HFFc6 (cell line): ENCODE data around the gene INTS6. TPM values are rescaled to one million over a fixed set of nuclear protein-coding genes. Genes with fewer than 3 reads are reported as not detected.

Source experiments
- DNase-seq: peaks from one replicate; pipeline ENCODE4 v3.0.0-alpha.2; 2018
- H3K27ac Mint-ChIP-seq: 2 replicates; pipeline ENCODE4 v1.8.0; 2020; ENCODE audit warnings: mild to moderate bottlenecking, mixed read lengths
- H3K27me3 Mint-ChIP-seq: 2 replicates; pipeline ENCODE4 v1.8.0; 2021; ENCODE audit warnings: mild to moderate bottlenecking, moderate library complexity, mixed read lengths; ENCODE audit not compliant: insufficient read depth
- H3K36me3 Mint-ChIP-seq: 2 replicates; pipeline ENCODE4 v1.8.0; 2021; ENCODE audit warnings: low read depth, mixed read lengths
- H3K4me1 Mint-ChIP-seq: 2 replicates; pipeline ENCODE4 v1.8.0; 2020; ENCODE audit warnings: low read depth, mixed read lengths
- H3K4me3 Mint-ChIP-seq: 2 replicates; pipeline ENCODE4 v1.8.0; 2020; ENCODE audit warnings: mild to moderate bottlenecking, moderate library complexity, mixed read lengths
- H3K9me3 Mint-ChIP-seq: 2 replicates; pipeline ENCODE4 v1.8.0; 2020; ENCODE audit warnings: mild to moderate bottlenecking, mixed read lengths
- CTCF ChIP-seq: fragments of 200-600 bp; sonication (generic); IDR thresholded peaks from 2 replicates; pipeline ENCODE4 v1.5.0; 2021; ENCODE audit warnings: antibody characterized with exemption, mild to moderate bottlenecking
- total RNA-seq, 6 experiments: library from RNA; stranded (reverse); fragmentation: NEBNext Ultra II Directional; extraction: Animal tissue kit (Norgen Biotek cat#: 25700); gene quantifications; 2 replicates in 1 of 6; 3 replicates in 5 of 6; pipeline ENCODE4 v1.2.3, GENCODE V29; 2021

The INTS6 gene
- total RNA-seq, 6 experiments from 2014 or later: 32.4 to 38.6 (median 33.5) TPM

DNA sequence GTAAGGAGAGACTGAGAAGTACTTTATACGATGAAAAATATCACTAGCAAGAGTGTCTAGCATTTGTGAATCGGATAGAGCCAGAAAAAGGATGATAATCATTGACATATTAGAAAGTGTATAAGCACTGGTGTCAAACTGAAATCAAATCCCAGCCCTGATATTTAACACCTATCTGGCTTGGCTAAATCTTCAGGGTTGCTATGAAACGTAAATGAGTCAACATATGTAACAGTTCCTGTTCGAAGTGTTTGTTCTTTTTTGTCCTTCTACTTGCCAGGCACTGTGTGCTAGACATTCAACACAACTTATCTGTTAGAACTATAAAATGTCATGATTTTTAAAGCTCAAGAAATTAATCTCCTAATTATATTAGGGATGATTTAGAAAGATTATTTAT lies 72.6 kb downstream of the INTS6 start:
- no peaks in the 10 kb centered on the region for H3K4me1 Mint-ChIP-seq

DNA sequence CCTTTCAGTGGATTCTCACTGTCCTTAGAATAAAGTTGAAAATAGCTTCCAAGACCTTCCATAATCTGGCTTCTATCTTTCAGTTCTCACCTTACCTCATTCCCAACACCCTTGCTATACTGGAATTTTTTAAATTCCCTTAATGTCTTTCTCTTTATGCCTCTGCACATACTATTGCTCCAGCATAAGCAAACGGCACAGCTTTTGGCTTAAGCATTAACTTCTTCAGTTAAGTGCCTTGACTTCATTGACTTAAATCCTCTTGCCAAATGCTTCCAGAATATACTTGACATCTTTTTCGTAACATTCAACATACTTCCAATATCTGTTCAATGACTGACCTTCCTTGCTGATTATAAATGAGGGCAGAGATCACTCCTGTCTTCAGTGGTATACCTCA lies 79.4 kb downstream of the INTS6 start:
- TF ChIP-seq CTCF: no peak
- no peak for DNase-seq
- no peaks in the 10 kb centered on the region for H3K27me3 Mint-ChIP-seq
- no peak overlapping the region for H3K4me3 Mint-ChIP-seq
- H3K4me1 Mint-ChIP-seq: no peaks in the 10 kb centered on the region; the same call in 1 of the 2 replicates
- H3K27ac Mint-ChIP-seq: no peak overlapping the region
- no peaks in the 10 kb centered on the region for H3K9me3 Mint-ChIP-seq
- peaks cover 26% of the 10 kb centered on the region for H3K36me3 Mint-ChIP-seq

More for the DNA sequence above, 72.6 kb downstream of the INTS6 start:
- no peak for TF ChIP-seq CTCF
- no peak for DNase-seq
- Mint-ChIP-seq H3K9me3 (no peaks in the 10 kb centered on the region), H3K27ac (no peak overlapping the region), H3K4me3 (no peak overlapping the region), H3K27me3 (no peaks in the 10 kb centered on the region), H3K36me3 (peaks cover 22% of the 10 kb centered on the region)

- Mint-ChIP-seq H3K4me1 (no peaks in the 10 kb centered on the region; the same call in 1 of the 2 replicates), H3K9me3 (no peaks in the 10 kb centered on the region), H3K4me3 (no peak overlapping the region), H3K36me3 (peaks cover 16% of the 10 kb centered on the region), H3K27ac (no peak overlapping the region), H3K27me3 (no peaks in the 10 kb centered on the region)
- TF ChIP-seq CTCF: no peak
- DNase-seq: no peak
These were observed 81.0 kb downstream of the INTS6 start for GRCh38 chr13:51371768-51372399.

DNA sequence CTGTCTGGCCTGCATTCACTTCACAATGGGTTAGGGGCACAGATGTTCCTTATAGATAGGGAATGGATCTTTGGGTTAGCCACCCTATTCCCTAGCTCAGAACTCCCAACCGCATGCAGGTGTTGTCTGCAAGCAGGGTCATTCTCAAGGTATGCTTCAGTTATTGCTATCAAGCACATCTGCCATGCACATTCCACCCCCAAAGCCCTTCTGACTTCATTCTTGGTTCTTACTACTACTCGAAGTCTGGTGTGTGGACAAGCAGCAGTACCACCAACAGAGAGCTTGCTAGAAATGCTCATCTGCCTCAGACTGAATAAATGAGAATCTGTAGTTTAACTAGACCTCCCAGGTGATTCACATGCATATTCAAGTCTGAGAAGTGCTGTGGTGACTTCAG lies 82.0 kb downstream of the INTS6 start:
- Mint-ChIP-seq H3K4me1 (no peaks in the 10 kb centered on the region; the same call in 1 of the 2 replicates), H3K36me3 (peaks cover 12% of the 10 kb centered on the region), H3K4me3 (no peak overlapping the region), H3K27me3 (no peaks in the 10 kb centered on the region), H3K9me3 (no peaks in the 10 kb centered on the region), H3K27ac (no peak overlapping the region)
- no peak for TF ChIP-seq CTCF
- no peak for DNase-seq

GRCh38 chr13:51370116-51370515 lies 82.7 kb downstream of the INTS6 start:
- H3K36me3 Mint-ChIP-seq: peaks cover 16% of the 10 kb centered on the region
- peaks cover 2% of the 10 kb centered on the region for H3K4me1 Mint-ChIP-seq
- no peaks in the 10 kb centered on the region for H3K9me3 Mint-ChIP-seq
- peak overlapping the region; percentile 30 for H3K27ac Mint-ChIP-seq
- no peak for DNase-seq
- H3K27me3 Mint-ChIP-seq: no peaks in the 10 kb centered on the region
- TF ChIP-seq CTCF: no peak
- no peak overlapping the region; the same call in 1 of the 2 replicates for H3K4me3 Mint-ChIP-seq
